HepG2 (cell line): ENCODE data around the gene XPO5. TPM values are rescaled to one million over a fixed set of nuclear protein-coding genes. Genes with fewer than 3 reads are reported as not detected.

Experiments used
- AKNA ChIP-seq: sonication (generic); formaldehyde crosslinking; IDR thresholded peaks from 2 replicates; pipeline ENCODE4 v1.4.0; 2020; ENCODE audit warnings: missing genetic modification reagents, borderline replicate concordance
- ELF4 ChIP-seq: sonication (generic); formaldehyde crosslinking; IDR thresholded peaks from 2 replicates; pipeline ENCODE4 v1.5.0; 2020; ENCODE audit warnings: missing genetic modification reagents, mild to moderate bottlenecking, moderate library complexity, borderline replicate concordance
- FOXC1 ChIP-seq: sonication (generic); formaldehyde crosslinking; IDR thresholded peaks from 2 replicates; pipeline ENCODE4 v1.8.0; 2022; ENCODE audit warnings: mild to moderate bottlenecking, missing genetic modification reagents, borderline replicate concordance
- MBD4 ChIP-seq: IDR thresholded peaks from 2 replicates; pipeline ENCODE4 v1.6.1; 2012; ENCODE audit warnings: low read length, inconsistent platforms, borderline replicate concordance
- PHF8 ChIP-seq: sonication (generic); formaldehyde crosslinking; IDR thresholded peaks from 2 replicates; pipeline ENCODE4 v1.5.0; 2020; ENCODE audit warnings: missing genetic modification reagents
- PLRG1 ChIP-seq: fragments of 450-650 bp; conservative IDR thresholded peaks from 2 replicates; pipeline ENCODE4 v1.6.1; 2016
- POLR2A ChIP-seq, 2 experiments: IDR thresholded peaks; 2 replicates each; pipeline ENCODE4 v1.6.1; 2011; ENCODE audit warnings: low read depth in 2 of 2, low read length in 2 of 2, mild to moderate bottlenecking in 1 of 2, moderate library complexity in 1 of 2; ENCODE audit not compliant: insufficient read depth in 1 of 2
- RARG ChIP-seq: sonication (generic); formaldehyde crosslinking; IDR thresholded peaks from 2 replicates; pipeline ENCODE4 v1.4.0; 2020; ENCODE audit warnings: low read depth, mild to moderate bottlenecking, missing genetic modification reagents
- TAF15 ChIP-seq: fragments of 200-400 bp; formaldehyde crosslinking; IDR thresholded peaks from one replicate; pipeline ENCODE4 v1.6.1; 2018; ENCODE audit warnings: mild to moderate bottlenecking, low read depth, low read length; ENCODE audit not compliant: poor library complexity, severe bottlenecking
- TMF1 ChIP-seq: sonication (generic); formaldehyde crosslinking; IDR thresholded peaks from 2 replicates; pipeline ENCODE4 v1.8.1; 2022; ENCODE audit warnings: low read depth, missing genetic modification reagents
- U2AF2 ChIP-seq: fragments of 200-400 bp; formaldehyde crosslinking; IDR thresholded peaks from 2 replicates; pipeline ENCODE4 v1.6.1; 2017; ENCODE audit warnings: low read depth, mild to moderate bottlenecking, low read length
- ZNF317 ChIP-seq: sonication (generic); formaldehyde crosslinking; IDR thresholded peaks from 2 replicates; pipeline ENCODE4 v1.5.0; 2020; ENCODE audit warnings: mild to moderate bottlenecking, missing genetic modification reagents
- ZNF790 ChIP-seq: sonication (generic); formaldehyde crosslinking; IDR thresholded peaks from 2 replicates; pipeline ENCODE4 v1.8.0; 2022; ENCODE audit warnings: missing genetic modification reagents, mild to moderate bottlenecking, borderline replicate concordance
- polyA plus RNA-seq, 8 experiments: library from polyadenylated mRNA; depleted of rRNA in 3 of 8; stranded (reverse) in 7 of 8; unstranded in 1 of 8; fragments of >200 nt; fragmentation: Illumina TruSeq in 4 of 8; extraction: Trizol in 4 of 8; gene quantifications; 2 replicates each; pipeline versions ENCODE4 v1.2.1 to v1.2.3, GENCODE V29; 2011 to 2016; ENCODE audit warnings: low read depth in 4 of 8, missing spikeins in 1 of 8, mixed read lengths in 1 of 8; ENCODE audit not compliant: insufficient read depth in 1 of 8
- total RNA-seq, 5 experiments: library from RNA; depleted of rRNA; stranded (reverse); fragments of >200 nt; fragmentation: Illumina TruSeq; extraction: Trizol; gene quantifications; 2 replicates each; pipeline ENCODE4 v1.2.3, GENCODE V29; 2016; ENCODE audit warnings: low read depth in 1 of 5
- TF ChIP-seq, protein P1 (sequence below): sonication (generic); formaldehyde crosslinking; IDR thresholded peaks from 2 replicates; pipeline ENCODE4 v1.9.0; 2021; ENCODE audit warnings: missing genetic modification reagents, mild to moderate bottlenecking, borderline replicate concordance
- TF ChIP-seq, protein P2 (sequence below): sonication (generic); formaldehyde crosslinking; IDR thresholded peaks from 2 replicates; pipeline ENCODE4 v1.4.0; 2020; ENCODE audit warnings: missing genetic modification reagents
- TF ChIP-seq, protein P3 (sequence below): sonication (generic); formaldehyde crosslinking; IDR thresholded peaks from 2 replicates; pipeline ENCODE4 v1.5.0; 2020; ENCODE audit warnings: mild to moderate bottlenecking, missing genetic modification reagents

Gene XPO5
- total and polyA plus RNA-seq, 2 of the 13 experiments (the other 11 are each of a cell fraction or from before 2014, with no cell fraction given): 52.2 to 68.0 TPM

- TF ChIP-seq AKNA (CRISPR knock-in tag): no peak
- TF ChIP-seq, protein P1, sequence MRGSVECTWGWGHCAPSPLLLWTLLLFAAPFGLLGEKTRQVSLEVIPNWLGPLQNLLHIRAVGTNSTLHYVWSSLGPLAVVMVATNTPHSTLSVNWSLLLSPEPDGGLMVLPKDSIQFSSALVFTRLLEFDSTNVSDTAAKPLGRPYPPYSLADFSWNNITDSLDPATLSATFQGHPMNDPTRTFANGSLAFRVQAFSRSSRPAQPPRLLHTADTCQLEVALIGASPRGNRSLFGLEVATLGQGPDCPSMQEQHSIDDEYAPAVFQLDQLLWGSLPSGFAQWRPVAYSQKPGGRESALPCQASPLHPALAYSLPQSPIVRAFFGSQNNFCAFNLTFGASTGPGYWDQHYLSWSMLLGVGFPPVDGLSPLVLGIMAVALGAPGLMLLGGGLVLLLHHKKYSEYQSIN (CRISPR knock-in tag): no peak
- peak; percentile 96; the same call in 1 of the 2 replicates for TF ChIP-seq ELF4 (CRISPR knock-in tag)
- TF ChIP-seq, protein P2, sequence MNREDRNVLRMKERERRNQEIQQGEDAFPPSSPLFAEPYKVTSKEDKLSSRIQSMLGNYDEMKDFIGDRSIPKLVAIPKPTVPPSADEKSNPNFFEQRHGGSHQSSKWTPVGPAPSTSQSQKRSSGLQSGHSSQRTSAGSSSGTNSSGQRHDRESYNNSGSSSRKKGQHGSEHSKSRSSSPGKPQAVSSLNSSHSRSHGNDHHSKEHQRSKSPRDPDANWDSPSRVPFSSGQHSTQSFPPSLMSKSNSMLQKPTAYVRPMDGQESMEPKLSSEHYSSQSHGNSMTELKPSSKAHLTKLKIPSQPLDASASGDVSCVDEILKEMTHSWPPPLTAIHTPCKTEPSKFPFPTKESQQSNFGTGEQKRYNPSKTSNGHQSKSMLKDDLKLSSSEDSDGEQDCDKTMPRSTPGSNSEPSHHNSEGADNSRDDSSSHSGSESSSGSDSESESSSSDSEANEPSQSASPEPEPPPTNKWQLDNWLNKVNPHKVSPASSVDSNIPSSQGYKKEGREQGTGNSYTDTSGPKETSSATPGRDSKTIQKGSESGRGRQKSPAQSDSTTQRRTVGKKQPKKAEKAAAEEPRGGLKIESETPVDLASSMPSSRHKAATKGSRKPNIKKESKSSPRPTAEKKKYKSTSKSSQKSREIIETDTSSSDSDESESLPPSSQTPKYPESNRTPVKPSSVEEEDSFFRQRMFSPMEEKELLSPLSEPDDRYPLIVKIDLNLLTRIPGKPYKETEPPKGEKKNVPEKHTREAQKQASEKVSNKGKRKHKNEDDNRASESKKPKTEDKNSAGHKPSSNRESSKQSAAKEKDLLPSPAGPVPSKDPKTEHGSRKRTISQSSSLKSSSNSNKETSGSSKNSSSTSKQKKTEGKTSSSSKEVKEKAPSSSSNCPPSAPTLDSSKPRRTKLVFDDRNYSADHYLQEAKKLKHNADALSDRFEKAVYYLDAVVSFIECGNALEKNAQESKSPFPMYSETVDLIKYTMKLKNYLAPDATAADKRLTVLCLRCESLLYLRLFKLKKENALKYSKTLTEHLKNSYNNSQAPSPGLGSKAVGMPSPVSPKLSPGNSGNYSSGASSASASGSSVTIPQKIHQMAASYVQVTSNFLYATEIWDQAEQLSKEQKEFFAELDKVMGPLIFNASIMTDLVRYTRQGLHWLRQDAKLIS (CRISPR knock-in tag): 0 out of 2 replicates have a peak, but pooled peaks have one; percentile 7
- TF ChIP-seq PHF8 (CRISPR knock-in tag): peak; percentile 99
- TF ChIP-seq RARG (CRISPR knock-in tag): no peak
- no peak for TF ChIP-seq FOXC1 (CRISPR knock-in tag)
- TF ChIP-seq MBD4: no peak
- TF ChIP-seq TAF15: no peak
- peak; percentile 60; the same call in 1 of the 2 replicates for TF ChIP-seq ZNF317
- TF ChIP-seq TMF1 (CRISPR knock-in tag): peak; percentile 67; the same call in 1 of the 2 replicates
- TF ChIP-seq POLR2A (IDR thresholded peaks at IDR 0.05; ENCODE audit: insufficient read depth in 1 of 2, low read depth in 2 of 2, low read length in 2 of 2): peak in 1 of 2 experiments; percentile 97; a peak in 2 of 4 replicates
- TF ChIP-seq, protein P3, sequence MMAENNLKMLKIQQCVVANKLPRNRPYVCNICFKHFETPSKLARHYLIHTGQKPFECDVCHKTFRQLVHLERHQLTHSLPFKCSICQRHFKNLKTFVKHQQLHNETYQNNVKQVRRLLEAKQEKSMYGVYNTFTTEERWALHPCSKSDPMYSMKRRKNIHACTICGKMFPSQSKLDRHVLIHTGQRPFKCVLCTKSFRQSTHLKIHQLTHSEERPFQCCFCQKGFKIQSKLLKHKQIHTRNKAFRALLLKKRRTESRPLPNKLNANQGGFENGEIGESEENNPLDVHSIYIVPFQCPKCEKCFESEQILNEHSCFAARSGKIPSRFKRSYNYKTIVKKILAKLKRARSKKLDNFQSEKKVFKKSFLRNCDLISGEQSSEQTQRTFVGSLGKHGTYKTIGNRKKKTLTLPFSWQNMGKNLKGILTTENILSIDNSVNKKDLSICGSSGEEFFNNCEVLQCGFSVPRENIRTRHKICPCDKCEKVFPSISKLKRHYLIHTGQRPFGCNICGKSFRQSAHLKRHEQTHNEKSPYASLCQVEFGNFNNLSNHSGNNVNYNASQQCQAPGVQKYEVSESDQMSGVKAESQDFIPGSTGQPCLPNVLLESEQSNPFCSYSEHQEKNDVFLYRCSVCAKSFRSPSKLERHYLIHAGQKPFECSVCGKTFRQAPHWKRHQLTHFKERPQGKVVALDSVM (CRISPR knock-in tag): peak; percentile 42; the same call in 1 of the 2 replicates
- TF ChIP-seq ZNF790 (CRISPR knock-in tag): peak; percentile 27; the same call in 1 of the 2 replicates
- TF ChIP-seq PLRG1: no peak
- TF ChIP-seq U2AF2: peak; percentile 91; the same call in 1 of the 2 replicates
Observed at GRCh38 chr6:43516697-43517504, 58.9 kb downstream of the XPO5 start, which contains the start of the genes POLR1C and YIPF3 (continued).
